Neural cell (in vitro differentiated cells): ENCODE data around the gene CES1. TPM values are rescaled to one million over a fixed set of nuclear protein-coding genes. Genes with fewer than 3 reads are reported as not detected.
"Not testable (repeated sequence)": the region's sequence is repeated elsewhere in the genome, so short reads cannot be mapped to it uniquely, and the experiment has no call there.

Source experiments
- H2AFZ ChIP-seq: fragments of 200-600, 300-800 bp; sonication (generic), shearing (Covaris generic); 2 replicates; pipeline ENCODE4 v1.6.0; 2014; ENCODE audit warnings: low read depth, mild to moderate bottlenecking, antibody characterized with exemption, low read length, moderate library complexity
- H3F3A ChIP-seq: fragments of 200-600 bp; shearing (Covaris generic); 2 replicates; pipeline ENCODE4 v1.6.1; 2016; ENCODE audit warnings: mild to moderate bottlenecking, moderate library complexity, mixed read lengths, antibody characterized with exemption, low read length; ENCODE audit not compliant: insufficient read depth, poor library complexity, severe bottlenecking
- H3K27ac ChIP-seq: fragments of 200-600, 300-800 bp; sonication (generic), shearing (Covaris generic); 2 replicates; pipeline ENCODE4 v1.5.1; 2014; ENCODE audit warnings: mild to moderate bottlenecking, low read length, moderate library complexity
- H3K27me3 ChIP-seq: fragments of 300-800, 200-600 bp; sonication (generic), shearing (Covaris generic); 2 replicates; pipeline ENCODE4 v1.6.0; 2014; ENCODE audit warnings: mild to moderate bottlenecking, low read depth, low read length, moderate library complexity; ENCODE audit not compliant: insufficient read depth
- H3K36me3 ChIP-seq: fragments of 300-800, 200-600 bp; sonication (generic), shearing (Covaris generic); 2 replicates; pipeline ENCODE4 v1.5.1; 2014; ENCODE audit warnings: mild to moderate bottlenecking, antibody characterized with exemption, low read length, moderate library complexity; ENCODE audit not compliant: insufficient read depth
- H3K4me2 ChIP-seq: fragments of 300-800, 200-600 bp; sonication (generic), shearing (Covaris generic); 2 replicates; pipeline ENCODE4 v1.6.0; 2014; ENCODE audit warnings: mild to moderate bottlenecking, low read length
- H3K4me3 ChIP-seq: fragments of 300-800, 200-600 bp; sonication (generic), shearing (Covaris generic); 2 replicates; pipeline ENCODE4 v1.5.1; 2014; ENCODE audit warnings: mild to moderate bottlenecking, low read length, moderate library complexity
- H3K79me2 ChIP-seq: fragments of 200-600 bp; shearing (Covaris generic); replicated peaks from 2 replicates; pipeline ENCODE4 v1.6.0; 2014; ENCODE audit warnings: mild to moderate bottlenecking, low read length, moderate library complexity; ENCODE audit not compliant: insufficient read depth
- H3K9ac ChIP-seq: fragments of 300-800, 200-600 bp; sonication (generic), shearing (Covaris generic); 2 replicates; pipeline ENCODE4 v1.6.1; 2016; ENCODE audit warnings: mild to moderate bottlenecking, low read length, mixed read lengths
- H3K9me2 ChIP-seq: fragments of 200-600 bp; shearing (Covaris generic); 2 replicates; pipeline ENCODE4 v1.6.1; 2016; ENCODE audit warnings: mild to moderate bottlenecking, low read length, mixed read lengths; ENCODE audit not compliant: insufficient read depth
- H3K9me3 ChIP-seq: fragments of 200-600, 300-800 bp; sonication (generic), shearing (Covaris generic); 2 replicates; pipeline ENCODE4 v1.6.1; 2016; ENCODE audit warnings: mild to moderate bottlenecking, mixed run types, low read length, moderate library complexity, mixed read lengths
- H4K20me1 ChIP-seq: fragments of 200-600 bp; shearing (Covaris generic); 2 replicates; pipeline ENCODE4 v1.6.1; 2016; ENCODE audit warnings: mild to moderate bottlenecking, mixed run types; ENCODE audit not compliant: insufficient read depth
- EP300 ChIP-seq: fragments of 450-650 bp; conservative IDR thresholded peaks from 2 replicates; pipeline ENCODE4 v1.6.1; 2014; ENCODE audit warnings: antibody characterized with exemption, mild to moderate bottlenecking, moderate library complexity; ENCODE audit not compliant: poor library complexity, severe bottlenecking
- EZH2 ChIP-seq: fragments of 200-600, 300-800 bp; shearing (Covaris generic), sonication (generic); IDR thresholded peaks from 2 replicates; pipeline ENCODE4 v1.6.1; 2014; ENCODE audit warnings: antibody characterized with exemption, low read length, borderline replicate concordance, mild to moderate bottlenecking; ENCODE audit not compliant: insufficient read depth, poor library complexity, severe bottlenecking
- MXI1 ChIP-seq: fragments of 450-650 bp; conservative IDR thresholded peaks from 2 replicates; pipeline ENCODE4 v1.6.1; 2014; ENCODE audit warnings: antibody characterized with exemption, mild to moderate bottlenecking; ENCODE audit not compliant: poor library complexity, severe bottlenecking
- POLR2AphosphoS5 ChIP-seq: IDR thresholded peaks from 2 replicates; pipeline ENCODE4 v1.6.1; 2012
- RAD21 ChIP-seq: fragments of 450-650 bp; conservative IDR thresholded peaks from 2 replicates; pipeline ENCODE4 v1.6.1; 2014; ENCODE audit warnings: antibody characterized with exemption, mild to moderate bottlenecking, moderate library complexity
- SMC3 ChIP-seq: fragments of 450-650 bp; conservative IDR thresholded peaks from 2 replicates; pipeline ENCODE4 v1.6.1; 2014; ENCODE audit warnings: antibody characterized with exemption, mild to moderate bottlenecking, moderate library complexity; ENCODE audit not compliant: poor library complexity
- TAF1 ChIP-seq: IDR thresholded peaks from 2 replicates; pipeline ENCODE4 v1.6.1; 2012; ENCODE audit warnings: low read depth
- polyA plus RNA-seq: library from polyadenylated mRNA; depleted of rRNA; stranded (reverse); fragments of >200 nt; gene quantifications from 2 replicates; pipeline ENCODE4 v1.2.3, GENCODE V29; 2014
- TF ChIP-seq, protein P1 (sequence below): fragments of 450-650 bp; IDR thresholded peaks from 2 replicates; pipeline ENCODE4 v1.5.1; 2014; ENCODE audit warnings: antibody characterized with exemption, mild to moderate bottlenecking, moderate library complexity; ENCODE audit not compliant: poor library complexity, severe bottlenecking
- TF ChIP-seq, protein P2 (sequence below): IDR thresholded peaks from 2 replicates; pipeline ENCODE4 v1.6.1; 2012; ENCODE audit warnings: borderline replicate concordance

CES1 gene
- polyA plus RNA-seq, 1 donor from 2014 or later: not detected

DNA sequence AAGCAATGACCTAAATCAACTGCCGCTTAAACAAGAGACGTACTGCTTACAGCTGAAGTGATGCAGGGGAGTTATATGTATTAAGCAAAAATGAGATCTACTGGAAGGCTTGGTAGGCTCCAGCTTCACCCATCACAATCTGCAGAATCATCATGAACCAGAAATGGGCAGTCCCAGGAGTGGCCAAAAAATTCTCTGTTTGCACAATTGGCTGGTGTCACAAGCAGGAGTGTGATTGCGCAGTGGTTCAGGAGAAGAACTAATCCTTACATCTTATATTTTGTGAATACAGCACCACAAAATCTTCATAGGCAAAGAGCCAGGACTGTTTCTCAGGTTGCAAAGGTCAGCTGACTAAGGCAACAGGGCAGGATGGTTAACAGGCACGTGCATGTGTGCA is 75.9 kb downstream of the CES1 start:
- Histone ChIP-seq H3K36me3 (no peaks in the 10 kb centered on the region), H3K27me3 (no peaks in the 10 kb centered on the region), H3K4me3 (no peak overlapping the region), H3K79me2 (no peaks in the 10 kb centered on the region), H3K9me2 (no peaks in the 10 kb centered on the region), H3K9ac (no peak overlapping the region), H4K20me1 (no peaks in the 10 kb centered on the region), H2AFZ (no peak overlapping the region), H3K4me2 (no peak overlapping the region), H3K9me3 (no peaks in the 10 kb centered on the region), H3F3A (no peaks in the 10 kb centered on the region), H3K27ac (no peak overlapping the region)
- TF ChIP-seq POLR2AphosphoS5 (no peak), TAF1 (no peak), EP300 (no peak), SMC3 (no peak), RAD21 (no peak), MXI1 (no peak), EZH2 (no peak)
- TF ChIP-seq, protein P1, sequence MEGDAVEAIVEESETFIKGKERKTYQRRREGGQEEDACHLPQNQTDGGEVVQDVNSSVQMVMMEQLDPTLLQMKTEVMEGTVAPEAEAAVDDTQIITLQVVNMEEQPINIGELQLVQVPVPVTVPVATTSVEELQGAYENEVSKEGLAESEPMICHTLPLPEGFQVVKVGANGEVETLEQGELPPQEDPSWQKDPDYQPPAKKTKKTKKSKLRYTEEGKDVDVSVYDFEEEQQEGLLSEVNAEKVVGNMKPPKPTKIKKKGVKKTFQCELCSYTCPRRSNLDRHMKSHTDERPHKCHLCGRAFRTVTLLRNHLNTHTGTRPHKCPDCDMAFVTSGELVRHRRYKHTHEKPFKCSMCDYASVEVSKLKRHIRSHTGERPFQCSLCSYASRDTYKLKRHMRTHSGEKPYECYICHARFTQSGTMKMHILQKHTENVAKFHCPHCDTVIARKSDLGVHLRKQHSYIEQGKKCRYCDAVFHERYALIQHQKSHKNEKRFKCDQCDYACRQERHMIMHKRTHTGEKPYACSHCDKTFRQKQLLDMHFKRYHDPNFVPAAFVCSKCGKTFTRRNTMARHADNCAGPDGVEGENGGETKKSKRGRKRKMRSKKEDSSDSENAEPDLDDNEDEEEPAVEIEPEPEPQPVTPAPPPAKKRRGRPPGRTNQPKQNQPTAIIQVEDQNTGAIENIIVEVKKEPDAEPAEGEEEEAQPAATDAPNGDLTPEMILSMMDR: no peak
- TF ChIP-seq, protein P2, sequence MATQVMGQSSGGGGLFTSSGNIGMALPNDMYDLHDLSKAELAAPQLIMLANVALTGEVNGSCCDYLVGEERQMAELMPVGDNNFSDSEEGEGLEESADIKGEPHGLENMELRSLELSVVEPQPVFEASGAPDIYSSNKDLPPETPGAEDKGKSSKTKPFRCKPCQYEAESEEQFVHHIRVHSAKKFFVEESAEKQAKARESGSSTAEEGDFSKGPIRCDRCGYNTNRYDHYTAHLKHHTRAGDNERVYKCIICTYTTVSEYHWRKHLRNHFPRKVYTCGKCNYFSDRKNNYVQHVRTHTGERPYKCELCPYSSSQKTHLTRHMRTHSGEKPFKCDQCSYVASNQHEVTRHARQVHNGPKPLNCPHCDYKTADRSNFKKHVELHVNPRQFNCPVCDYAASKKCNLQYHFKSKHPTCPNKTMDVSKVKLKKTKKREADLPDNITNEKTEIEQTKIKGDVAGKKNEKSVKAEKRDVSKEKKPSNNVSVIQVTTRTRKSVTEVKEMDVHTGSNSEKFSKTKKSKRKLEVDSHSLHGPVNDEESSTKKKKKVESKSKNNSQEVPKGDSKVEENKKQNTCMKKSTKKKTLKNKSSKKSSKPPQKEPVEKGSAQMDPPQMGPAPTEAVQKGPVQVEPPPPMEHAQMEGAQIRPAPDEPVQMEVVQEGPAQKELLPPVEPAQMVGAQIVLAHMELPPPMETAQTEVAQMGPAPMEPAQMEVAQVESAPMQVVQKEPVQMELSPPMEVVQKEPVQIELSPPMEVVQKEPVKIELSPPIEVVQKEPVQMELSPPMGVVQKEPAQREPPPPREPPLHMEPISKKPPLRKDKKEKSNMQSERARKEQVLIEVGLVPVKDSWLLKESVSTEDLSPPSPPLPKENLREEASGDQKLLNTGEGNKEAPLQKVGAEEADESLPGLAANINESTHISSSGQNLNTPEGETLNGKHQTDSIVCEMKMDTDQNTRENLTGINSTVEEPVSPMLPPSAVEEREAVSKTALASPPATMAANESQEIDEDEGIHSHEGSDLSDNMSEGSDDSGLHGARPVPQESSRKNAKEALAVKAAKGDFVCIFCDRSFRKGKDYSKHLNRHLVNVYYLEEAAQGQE: no peak

DNA sequence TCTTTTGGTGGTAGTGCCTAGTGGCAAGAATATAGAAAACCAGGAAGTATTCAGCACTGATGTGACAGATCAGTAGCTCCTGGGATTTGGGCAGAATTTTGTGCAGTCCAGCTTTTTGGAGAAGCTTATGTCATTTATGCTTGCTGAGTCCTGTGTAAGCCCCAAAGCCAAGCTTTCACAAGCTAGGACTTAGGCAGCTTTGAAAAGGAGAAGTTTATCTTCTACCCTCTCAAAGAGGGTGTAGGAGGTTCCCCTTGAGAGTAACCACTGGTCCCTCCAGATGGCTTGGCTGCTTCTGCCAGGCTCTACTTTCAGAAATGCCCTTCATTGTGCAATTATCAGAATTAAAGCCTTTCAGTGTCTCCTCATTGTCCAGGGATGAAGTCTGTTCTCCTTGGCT is 78.8 kb downstream of the CES1 start:
- TF ChIP-seq TAF1 (no peak), POLR2AphosphoS5 (no peak), SMC3 (no peak)
- TF ChIP-seq, protein P2: no peak
- Histone ChIP-seq H3K27ac (no peak overlapping the region), H3K9ac (no peak overlapping the region), H4K20me1 (no peaks in the 10 kb centered on the region), H2AFZ (no peak overlapping the region), H3K4me2 (no peak overlapping the region), H3K36me3 (no peaks in the 10 kb centered on the region), H3F3A (no peaks in the 10 kb centered on the region), H3K4me3 (no peak overlapping the region), H3K9me2 (no peaks in the 10 kb centered on the region), H3K79me2 (no peaks in the 10 kb centered on the region), H3K9me3 (no peaks in the 10 kb centered on the region), H3K27me3 (no peaks in the 10 kb centered on the region)

DNA sequence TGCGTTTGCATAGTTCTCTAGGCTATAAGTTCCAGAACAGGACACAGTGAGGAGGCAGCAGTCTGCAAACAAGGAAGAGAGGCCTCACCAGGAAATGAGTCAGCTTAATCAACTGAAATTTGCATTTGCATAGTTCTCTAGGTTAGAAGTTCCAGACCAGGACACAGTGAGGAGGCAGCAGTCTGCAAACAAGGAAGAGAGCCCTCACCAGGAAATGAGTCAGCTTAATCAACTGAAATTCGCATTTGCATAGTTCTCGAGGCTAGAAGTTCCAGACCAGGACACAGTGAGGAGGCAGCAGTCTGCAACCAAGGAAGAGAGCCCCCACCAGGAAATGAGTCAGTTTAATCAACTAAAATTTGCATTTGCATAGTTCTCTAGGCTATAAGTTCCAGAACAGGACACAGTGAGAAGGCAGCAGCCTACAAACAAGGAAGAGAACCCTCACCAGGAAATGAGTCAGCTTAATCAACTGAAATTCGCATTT is 79.7 kb downstream of the CES1 start:
- H3K9me2 ChIP-seq, H3K27ac ChIP-seq, H3K9me3 ChIP-seq, H2AFZ ChIP-seq, H3K9ac ChIP-seq, H3K79me2 ChIP-seq, H3K4me3 ChIP-seq, H4K20me1 ChIP-seq, H3K36me3 ChIP-seq, H3K4me2 ChIP-seq, H3F3A ChIP-seq, H3K27me3 ChIP-seq: not testable (repeated sequence)
